OCI-M1 (cell line): ENCODE data around the gene PDIA5.
A peak's percentile ranks its signal among the peaks of the same experiment; 100 is the strongest.

Source experiments
- DNase-seq: peaks from one replicate; lab custom pipeline; 2025; lab: John Stamatoyannopoulos, UW

PDIA5 gene

GRCh38 chr3:123042413-123042812 lies 24.4 kb upstream of the PDIA5 start:
- no peak for DNase-seq

- no peak for DNase-seq
Measured at GRCh38 chr3:123044981-123045763, 21.7 kb upstream of the PDIA5 start.

DNA sequence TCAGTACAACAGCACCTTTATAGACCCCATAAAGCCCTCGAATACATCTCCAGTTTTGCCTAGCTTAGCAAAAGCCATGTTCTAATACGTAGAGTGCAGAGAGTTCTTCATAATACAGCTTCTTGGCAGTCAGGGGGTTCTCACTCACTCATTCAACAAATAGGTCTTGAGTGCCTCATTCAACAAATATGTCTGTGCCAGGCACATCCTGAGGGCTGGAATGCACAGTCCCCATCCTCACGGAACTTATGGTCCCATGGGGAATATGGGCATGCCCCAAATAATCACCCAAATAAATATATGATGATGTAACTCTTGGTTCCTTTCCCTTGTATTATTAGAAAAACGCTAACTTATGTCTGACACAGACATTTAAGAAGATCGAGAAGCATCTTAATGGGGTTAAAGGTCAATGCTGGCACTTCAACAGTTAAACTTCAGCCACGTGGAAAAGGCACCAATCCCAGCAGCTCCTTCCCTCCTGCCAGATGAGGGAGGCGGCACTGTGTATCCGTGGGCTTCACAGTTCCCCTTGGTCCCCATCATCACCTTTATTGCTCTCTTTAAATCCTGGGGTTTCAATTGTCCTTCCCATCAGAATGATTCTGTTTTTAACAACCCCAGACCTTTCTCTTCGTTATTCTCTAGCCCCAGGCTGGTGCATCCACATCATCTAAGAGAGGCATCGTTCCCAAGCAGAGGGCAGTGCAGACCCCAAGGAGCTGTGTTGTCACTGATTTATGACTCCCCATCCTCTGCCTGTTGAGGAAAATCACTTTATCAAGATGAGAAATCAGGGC lies 20.4 kb upstream of the PDIA5 start:
- DNase-seq: no peak

GRCh38 chr3:123047062-123047319 lies 19.8 kb upstream of the PDIA5 start:
- DNase-seq: no peak

GRCh38 chr3:123048480-123049237 lies 18.2 kb upstream of the PDIA5 start:
- DNase-seq: no peak

- no peak for DNase-seq
Measured at GRCh38 chr3:123050666-123051065, 16.2 kb upstream of the PDIA5 start.

GRCh38 chr3:123053107-123053506 lies 13.7 kb upstream of the PDIA5 start:
- no peak for DNase-seq

DNA sequence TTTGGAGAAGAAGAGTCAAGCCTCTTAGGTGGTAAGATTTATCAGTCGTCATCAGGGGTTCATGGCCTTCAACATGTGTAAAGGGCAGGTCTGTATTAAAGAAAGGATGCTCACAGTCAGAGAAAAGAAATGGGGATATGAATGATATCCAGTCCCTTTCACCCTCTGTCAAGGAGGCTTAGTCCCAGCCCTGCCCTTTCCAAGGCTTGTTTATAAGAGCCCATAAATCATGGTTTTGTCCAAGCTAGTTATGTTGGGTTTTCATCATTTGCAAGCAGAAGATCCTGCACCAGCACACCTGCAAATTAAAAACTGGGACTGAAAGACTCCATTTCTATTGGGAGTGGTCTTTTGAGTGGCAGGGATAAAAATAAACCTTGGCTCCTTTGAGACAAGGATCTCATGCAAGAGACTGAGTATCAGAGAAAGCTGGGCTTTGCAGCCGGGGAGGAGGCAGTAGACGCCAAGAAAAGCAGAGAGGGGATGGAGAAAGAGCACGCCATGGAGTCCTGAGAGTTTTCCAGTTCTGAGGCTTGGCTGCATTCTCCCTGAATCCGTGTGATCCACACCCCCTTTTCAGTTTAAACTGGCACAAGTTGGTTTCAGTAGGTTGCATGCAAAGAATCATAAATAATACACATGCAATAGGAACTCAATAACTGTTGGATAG lies 12.6 kb upstream of the PDIA5 start:
- no peak for DNase-seq

DNA sequence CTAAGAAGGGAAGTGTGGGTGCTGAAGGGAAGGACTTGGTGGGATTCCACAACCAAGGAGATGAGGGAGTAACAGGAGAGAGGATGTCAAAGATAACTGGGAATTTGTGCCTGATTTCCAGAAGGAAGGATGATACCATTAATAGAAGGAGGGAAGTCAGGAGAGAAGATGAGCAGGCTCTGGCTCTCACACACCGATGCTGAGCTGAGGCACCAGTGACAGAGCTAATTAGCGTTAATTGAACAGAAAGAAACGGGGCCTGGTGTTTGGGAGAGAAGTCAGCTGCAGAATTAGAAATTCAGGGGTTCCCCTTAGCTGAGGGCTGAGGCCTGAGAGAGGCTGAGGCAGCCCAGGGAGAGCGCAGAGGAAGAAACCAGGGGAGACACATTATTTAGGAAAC lies 11.9 kb upstream of the PDIA5 start:
- DNase-seq: no peak

DNA sequence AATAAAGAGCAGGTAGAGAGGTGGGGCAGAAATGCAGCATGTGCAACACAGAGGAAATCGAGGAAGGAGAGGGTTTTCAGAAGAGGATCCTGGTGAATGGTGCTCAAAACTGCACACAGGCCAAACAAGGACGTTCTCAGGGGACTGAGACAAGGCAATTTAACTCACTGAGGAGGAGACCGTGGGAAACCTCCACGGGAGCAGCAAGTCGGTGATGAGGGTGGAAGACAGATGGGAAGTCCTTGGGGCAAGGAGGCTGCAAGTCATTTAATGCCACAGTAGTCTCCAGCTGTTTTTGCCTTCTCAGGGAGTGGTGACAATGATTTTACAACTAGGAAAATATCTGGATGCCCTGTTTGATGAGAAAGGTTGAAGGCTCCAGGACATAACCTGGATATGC lies 11.5 kb upstream of the PDIA5 start:
- no peak for DNase-seq

- no peak for DNase-seq
Measured at GRCh38 chr3:123058505-123058904, 8.3 kb upstream of the PDIA5 start.

DNA sequence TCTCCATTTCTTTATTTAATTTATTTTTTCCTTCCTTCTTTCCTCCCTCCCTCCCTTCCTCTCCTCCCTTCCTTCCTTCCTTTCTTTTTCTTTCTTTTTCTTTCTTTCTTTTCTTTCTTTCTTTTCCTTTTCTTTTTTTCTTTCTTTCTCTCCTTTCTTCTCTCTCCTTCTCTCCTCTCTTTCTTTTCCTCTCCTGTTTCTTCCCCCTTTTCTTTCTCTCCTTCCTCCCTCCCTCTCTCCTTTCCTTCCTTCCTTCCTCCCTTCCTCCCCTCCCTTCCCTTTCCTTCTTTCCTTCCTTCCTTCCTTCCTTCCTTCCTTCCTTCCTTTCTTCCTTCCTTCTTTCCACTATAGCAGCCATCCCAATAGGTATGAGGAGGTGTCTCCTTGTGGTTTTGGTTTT lies 6.8 kb upstream of the PDIA5 start:
- DNase-seq: no peak

GRCh38 chr3:123061856-123062255 lies 5.0 kb upstream of the PDIA5 start:
- no peak for DNase-seq

DNA sequence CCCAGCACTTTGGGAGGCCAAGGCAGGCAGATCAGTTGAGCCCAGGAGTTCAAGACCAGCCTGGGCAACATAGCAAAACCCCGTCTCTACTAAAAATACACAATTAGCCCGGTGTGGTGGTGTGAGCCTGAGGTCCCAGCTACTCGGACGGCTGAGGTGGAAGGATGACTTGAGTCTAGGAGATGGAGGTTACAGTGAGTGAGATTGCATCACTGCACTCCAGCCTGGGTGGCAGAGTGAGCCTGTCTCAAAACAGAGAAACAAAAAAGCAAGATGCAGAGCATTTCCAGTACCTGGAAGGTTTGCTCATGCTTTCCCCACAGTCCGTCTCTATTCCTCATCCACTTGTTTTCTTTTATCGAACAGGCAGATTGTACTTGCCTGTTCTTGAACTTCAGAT lies 3.8 kb upstream of the PDIA5 start:
- DNase-seq: no peak

DNA sequence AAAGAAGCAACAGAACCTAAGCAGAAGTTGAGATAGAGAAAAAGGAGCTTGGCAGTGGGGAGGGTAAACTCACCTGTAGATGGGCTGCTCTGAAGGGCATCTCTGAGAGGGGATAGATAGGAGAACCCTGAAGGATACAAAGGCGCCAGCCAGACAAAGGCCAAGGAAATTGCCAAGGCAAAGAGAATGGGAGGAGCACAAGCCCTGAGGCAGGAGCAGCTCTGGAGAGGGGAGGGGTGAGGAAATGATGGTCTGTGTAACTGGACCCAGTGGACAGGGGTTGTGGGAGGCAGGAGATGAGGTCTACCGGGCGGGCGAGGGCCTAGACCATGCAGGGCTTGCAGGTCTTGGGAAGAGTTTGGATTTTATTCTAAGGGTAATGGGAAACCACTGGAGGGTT lies 2.3 kb upstream of the PDIA5 start:
- DNase-seq: no peak

DNA sequence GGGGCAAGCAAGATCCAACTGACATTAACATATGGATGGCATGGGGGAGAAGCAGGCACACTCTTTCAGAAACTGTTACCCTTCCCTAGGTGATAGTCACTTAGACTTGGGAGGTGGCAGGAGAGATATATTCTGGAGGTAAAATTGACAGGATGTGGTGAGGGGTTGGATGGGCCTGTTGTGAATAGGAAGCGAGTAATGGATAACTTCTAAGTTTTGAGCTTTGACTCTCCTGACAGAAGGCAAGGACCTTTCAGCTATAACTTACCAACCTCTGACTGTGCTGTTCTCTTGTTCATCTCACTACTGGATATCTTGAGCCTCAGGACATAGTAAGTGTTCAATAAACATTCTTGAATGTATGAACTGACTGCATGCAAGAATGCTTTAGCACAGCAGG lies 1.9 kb upstream of the PDIA5 start:
- no peak for DNase-seq

GRCh38 chr3:123066599-123066895 lies 278 bp upstream of the PDIA5 start:
- no peak for DNase-seq

DNA sequence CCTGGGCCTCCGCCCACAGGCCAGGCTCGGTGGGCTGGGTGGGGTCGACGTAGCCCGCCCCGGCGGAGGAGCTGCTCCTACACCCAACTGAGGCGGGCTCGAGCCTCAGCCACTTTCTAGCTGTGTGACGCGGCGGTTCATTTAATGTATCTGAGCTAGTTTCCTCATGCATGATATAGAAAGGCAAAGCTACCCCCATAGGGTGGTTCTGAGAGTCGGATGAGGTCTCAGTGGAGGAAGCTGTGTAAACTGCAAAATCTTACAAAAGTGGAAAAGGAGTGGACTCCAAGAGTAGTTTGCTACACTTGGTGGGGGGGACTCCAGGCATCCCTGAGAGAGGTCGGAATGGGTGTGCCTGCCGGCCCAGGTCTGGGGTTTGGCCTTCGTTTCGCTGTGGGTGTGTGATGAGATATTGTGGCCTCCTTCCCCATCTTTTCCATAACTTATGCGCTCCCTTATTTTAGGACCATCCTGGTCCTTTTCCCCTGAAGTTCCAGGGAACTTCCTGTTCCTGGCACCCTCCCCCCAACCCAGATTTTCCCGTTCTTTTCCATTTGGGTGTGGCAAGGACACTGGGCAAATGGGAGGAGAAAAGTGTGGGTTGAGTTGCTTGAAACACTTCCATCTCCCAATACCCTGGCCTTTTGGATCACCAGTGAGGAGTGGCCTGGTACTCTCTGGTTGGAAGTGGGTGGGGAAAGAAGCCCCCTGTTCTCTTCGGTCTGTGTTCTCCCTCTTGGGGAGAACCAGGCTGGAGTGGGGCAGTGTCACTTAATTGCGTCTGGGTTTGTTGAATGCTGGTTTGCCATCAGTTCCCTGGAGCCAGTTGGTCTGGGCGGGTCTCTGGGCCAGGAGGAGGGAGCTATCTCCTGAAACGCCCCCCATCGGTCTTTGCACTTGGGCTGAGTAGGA lies 1.1 kb downstream of the PDIA5 start:
- peak; percentile 26 for DNase-seq

- no peak for DNase-seq
Measured at GRCh38 chr3:123068601-123069381, 2.0 kb downstream of the PDIA5 start.

- no peak for DNase-seq
Measured at GRCh38 chr3:123070510-123070909, 3.7 kb downstream of the PDIA5 start.

DNA sequence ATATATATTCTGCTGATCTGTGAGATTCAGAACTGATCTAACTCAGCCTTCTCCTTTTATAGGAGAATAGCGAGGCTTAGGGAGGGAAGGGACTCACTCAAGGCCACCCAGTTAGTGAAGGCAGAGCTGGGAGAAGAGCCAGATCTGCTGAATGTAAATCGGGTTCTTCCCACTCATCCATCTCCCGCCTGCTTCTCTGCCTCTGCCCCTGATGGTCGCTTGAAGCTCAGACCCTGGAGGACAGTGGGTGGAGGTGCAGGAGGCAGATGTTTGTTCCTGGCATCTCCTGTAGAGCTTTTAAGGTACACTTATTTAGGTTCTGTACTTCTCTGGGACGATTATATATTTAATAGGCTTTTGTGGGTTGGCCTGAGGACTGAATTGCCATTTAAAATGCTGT lies 4.3 kb downstream of the PDIA5 start:
- peak; percentile 20 for DNase-seq
